H9 (cell line): ENCODE results near the gene SH3RF2. TPM values are rescaled to one million over a fixed set of nuclear protein-coding genes. Genes with fewer than 3 reads are reported as not detected.

Experiments
- DNase-seq: peaks from one replicate; pipeline ENCODE4 v3.0.0-alpha.2; 2017
- H2AFZ ChIP-seq: one replicate; pipeline ENCODE4 v1.6.1; 2013; ENCODE audit warnings: mild to moderate bottlenecking, low read length, control low read depth, moderate library complexity
- H2AK5ac ChIP-seq: 2 replicates; pipeline ENCODE4 v1.6.1; 2013; ENCODE audit warnings: low read length, control low read depth, mixed read lengths; ENCODE audit not compliant: insufficient read length
- H2BK120ac ChIP-seq: one replicate; pipeline ENCODE4 v1.6.1; 2013; ENCODE audit warnings: low read depth, mild to moderate bottlenecking, low read length, control low read depth, inconsistent platforms; ENCODE audit not compliant: poor library complexity, severe bottlenecking
- H2BK12ac ChIP-seq: 2 replicates; pipeline ENCODE4 v1.6.1; 2013; ENCODE audit warnings: low read length, control low read depth, mixed read lengths, low read depth; ENCODE audit not compliant: insufficient read length
- H2BK15ac ChIP-seq: 2 replicates; pipeline ENCODE4 v1.6.1; 2013; ENCODE audit warnings: low read depth, low read length, control low read depth
- H2BK20ac ChIP-seq: one replicate; pipeline ENCODE4 v1.6.1; 2013; ENCODE audit warnings: low read depth, mild to moderate bottlenecking, low read length, control low read depth, inconsistent platforms; ENCODE audit not compliant: poor library complexity, severe bottlenecking
- H2BK5ac ChIP-seq: 2 replicates; pipeline ENCODE4 v1.6.1; 2013; ENCODE audit warnings: low read length, control low read depth, mixed read lengths; ENCODE audit not compliant: insufficient read length
- H3K14ac ChIP-seq: 2 replicates; pipeline ENCODE4 v1.6.1; 2013; ENCODE audit warnings: low read length, control low read depth; ENCODE audit not compliant: insufficient read depth
- H3K18ac ChIP-seq: 2 replicates; pipeline ENCODE4 v1.6.1; 2013; ENCODE audit warnings: low read depth, mild to moderate bottlenecking, mixed read lengths, low read length, control low read depth; ENCODE audit not compliant: insufficient read length
- H3K23ac ChIP-seq: 2 replicates; pipeline ENCODE4 v1.6.1; 2013; ENCODE audit warnings: low read length, control low read depth, mixed read lengths, low read depth; ENCODE audit not compliant: insufficient read length
- H3K23me2 ChIP-seq: 2 replicates; pipeline ENCODE4 v1.6.1; 2013; ENCODE audit warnings: low read depth, mild to moderate bottlenecking, mixed read lengths, low read length, control low read depth; ENCODE audit not compliant: insufficient read length, poor library complexity, severe bottlenecking
- H3K27ac ChIP-seq: 2 replicates; pipeline ENCODE4 v1.5.1; 2013; ENCODE audit warnings: low read length, control low read depth, mixed read lengths, low read depth; ENCODE audit not compliant: insufficient read length
- H3K27me3 ChIP-seq: 2 replicates; pipeline ENCODE4 v1.6.1; 2013; ENCODE audit warnings: low read length, control low read depth, inconsistent platforms; ENCODE audit not compliant: insufficient read depth
- H3K4ac ChIP-seq: 2 replicates; pipeline ENCODE4 v1.6.1; 2013; ENCODE audit warnings: low read depth, mild to moderate bottlenecking, control low read depth, inconsistent platforms, low read length, moderate library complexity
- H3K4me1 ChIP-seq: 2 replicates; pipeline ENCODE4 v1.6.1; 2013; ENCODE audit warnings: low read length, control low read depth, inconsistent platforms; ENCODE audit not compliant: insufficient read depth
- H3K4me2 ChIP-seq: 2 replicates; pipeline ENCODE4 v1.6.1; 2013; ENCODE audit warnings: low read length, control low read depth, mixed read lengths; ENCODE audit not compliant: insufficient read length, insufficient read depth
- H3K56ac ChIP-seq: 2 replicates; pipeline ENCODE4 v1.6.1; 2013; ENCODE audit warnings: low read depth, mild to moderate bottlenecking, mixed read lengths, low read length, control low read depth; ENCODE audit not compliant: insufficient read length
- H3K79me1 ChIP-seq: 2 replicates; pipeline ENCODE4 v1.6.1; 2013; ENCODE audit warnings: low read depth, mild to moderate bottlenecking, moderate library complexity, low read length, control low read depth, inconsistent platforms; ENCODE audit not compliant: insufficient read depth, poor library complexity, severe bottlenecking
- H3K79me2 ChIP-seq: 2 replicates; pipeline ENCODE4 v1.6.1; 2013; ENCODE audit warnings: low read length, control low read depth, inconsistent platforms; ENCODE audit not compliant: insufficient read depth
- H3K9ac ChIP-seq: 2 replicates; pipeline ENCODE4 v1.6.1; 2013; ENCODE audit warnings: low read length, control low read depth, mixed read lengths; ENCODE audit not compliant: insufficient read length; ENCODE audit errors: extremely low read depth
- H3K9me3 ChIP-seq: one replicate; pipeline ENCODE4 v1.6.1; 2013; ENCODE audit warnings: low read depth, low read length, inconsistent platforms; ENCODE audit not compliant: control insufficient read depth
- H3T11ph ChIP-seq: one replicate; pipeline ENCODE4 v1.6.1; 2013; ENCODE audit warnings: mild to moderate bottlenecking, low read length, control low read depth, inconsistent platforms
- H4K20me1 ChIP-seq: one replicate; pipeline ENCODE4 v1.6.1; 2013; ENCODE audit not compliant: control insufficient read depth, insufficient read length, insufficient read depth
- H4K5ac ChIP-seq: 2 replicates; pipeline ENCODE4 v1.6.1; 2013; ENCODE audit warnings: low read depth, mild to moderate bottlenecking, mixed read lengths, low read length, control low read depth; ENCODE audit not compliant: insufficient read length
- H4K8ac ChIP-seq: replicated peaks from 2 replicates; pipeline ENCODE4 v1.6.1; 2013; ENCODE audit warnings: low read length, control low read depth, mixed read lengths, low read depth; ENCODE audit not compliant: insufficient read length
- H4K91ac ChIP-seq: 2 replicates; pipeline ENCODE4 v1.6.1; 2013; ENCODE audit warnings: low read depth, mild to moderate bottlenecking, moderate library complexity, mixed read lengths, low read length, control low read depth; ENCODE audit not compliant: insufficient read length
- H3K27ac Mint-ChIP-seq, 3 experiments: 2 replicates in 2 of 3; 3 replicates in 1 of 3; pipeline ENCODE4 v1.8.0; 2020 to 2021; ENCODE audit warnings: mixed read lengths in 3 of 3, mild to moderate bottlenecking in 1 of 3, moderate library complexity in 1 of 3
- H3K27me3 Mint-ChIP-seq: 2 replicates; pipeline ENCODE4 v1.8.0; 2021; ENCODE audit warnings: low read depth, mild to moderate bottlenecking, moderate library complexity, mixed read lengths
- H3K36me3 Mint-ChIP-seq, 3 experiments: 2 replicates in 2 of 3; 3 replicates in 1 of 3; pipeline ENCODE4 v1.8.0; 2020 to 2021; ENCODE audit warnings: low read depth in 3 of 3, mixed read lengths in 3 of 3; ENCODE audit not compliant: insufficient read depth in 1 of 3
- H3K4me1 Mint-ChIP-seq, 2 experiments: 2 replicates each; pipeline ENCODE4 v1.8.0; 2020; ENCODE audit warnings: mixed read lengths in 2 of 2
- H3K4me3 Mint-ChIP-seq, 2 experiments: 2 replicates in 1 of 2; 3 replicates in 1 of 2; pipeline ENCODE4 v1.8.0; 2020 to 2021; ENCODE audit warnings: mild to moderate bottlenecking in 2 of 2, mixed read lengths in 2 of 2, moderate library complexity in 1 of 2
- H3K9me3 Mint-ChIP-seq, 2 experiments: 2 replicates in 1 of 2; 3 replicates in 1 of 2; pipeline ENCODE4 v1.8.0; 2020; ENCODE audit warnings: mild to moderate bottlenecking in 2 of 2, mixed read lengths in 2 of 2, moderate library complexity in 1 of 2
- CTCF ChIP-seq: fragments of 200-600 bp; sonication (generic); conservative IDR thresholded peaks from 3 replicates; pipeline ENCODE4 v1.8.0; 2021; ENCODE audit warnings: antibody characterized with exemption, mild to moderate bottlenecking
- WGBS: extraction: QIAGEN DNeasy Blood & Tissue Kit; methylation state at CpG from one replicate; pipeline ENCODE4 v1.1.7; 2013; ENCODE audit warnings: missing lambda C conversion rate, low lambda C conversion rate, mixed read lengths; ENCODE audit not compliant: insufficient read length; ENCODE audit errors: extremely low coverage; 5-methylcytosine and 5-hydroxymethylcytosine counted together
- total RNA-seq: library from RNA; stranded (reverse); gene quantifications from 2 replicates; pipeline ENCODE4 v1.2.1, GENCODE V29; 2021

SH3RF2 gene
- total RNA-seq, 1 experiment from 2014 or later: 0.66 TPM

- WGBS: no CpG with 5 or more reads among the region's 6 CpGs
- Histone ChIP-seq H3K4ac (no peak overlapping the region), H2BK20ac (no peak overlapping the region), H3K23me2 (no peaks in the 10 kb centered on the region), H3K9me3 (no peaks in the 10 kb centered on the region), H2BK12ac (no peak overlapping the region), H3K79me1 (no peaks in the 10 kb centered on the region), H3K27me3 (no peaks in the 10 kb centered on the region), H2BK5ac (no peak overlapping the region), H4K91ac (no peak overlapping the region), H2BK120ac (no peak overlapping the region), H3K18ac (no peak overlapping the region), H3K79me2 (no peaks in the 10 kb centered on the region), H4K5ac (no peak overlapping the region), H3K4me2 (no peak overlapping the region), H3K27ac (no peak overlapping the region), H4K8ac (no peak overlapping the region), H3K56ac (no peak overlapping the region), H3K4me1 (peaks cover 2% of the 10 kb centered on the region; the same call in 1 of the 2 replicates), H2AK5ac (no peak overlapping the region), H2AFZ (no peak overlapping the region), H3K9ac (no peak overlapping the region), H4K20me1 (no peaks in the 10 kb centered on the region), H2BK15ac (no peak overlapping the region), H3T11ph (no peak overlapping the region), H3K14ac (no peak overlapping the region), H3K23ac (no peak overlapping the region)
- Mint-ChIP-seq H3K4me3 (no peak overlapping the region), H3K27ac (no peak overlapping the region), H3K9me3 (no peaks in the 10 kb centered on the region), H3K27me3 (no peaks in the 10 kb centered on the region), H3K36me3 (no peaks in the 10 kb centered on the region), H3K4me1 (peaks cover 22 to 23% of the 10 kb centered on the region in 2 experiments)
- DNase-seq: no peak
- TF ChIP-seq CTCF: no peak
Observed at GRCh38 chr5:146098047-146098446, 161.7 kb downstream of the SH3RF2 start.
